HL-60 (cell line): ENCODE results near the gene TLR10.
A peak's percentile ranks its signal among the peaks of the same experiment; 100 is the strongest.

Experiments
- GABPA ChIP-seq: IDR thresholded peaks from 2 replicates; pipeline ENCODE4 v1.6.1; 2012; ENCODE audit warnings: low read depth
- POLR2AphosphoS5 ChIP-seq: IDR thresholded peaks from 2 replicates; pipeline ENCODE4 v1.6.1; 2012; ENCODE audit warnings: low read depth
- SPI1 ChIP-seq: IDR thresholded peaks from 2 replicates; pipeline ENCODE4 v1.6.1; 2012; ENCODE audit warnings: low read depth, mild to moderate bottlenecking, borderline replicate concordance
- TF ChIP-seq, protein P1 (sequence below): IDR thresholded peaks from one replicate; pipeline ENCODE4 v1.5.1; 2011; ENCODE audit warnings: low read length, control low read depth, inconsistent platforms; ENCODE audit not compliant: insufficient read depth
- TF ChIP-seq, protein P2 (sequence below): IDR thresholded peaks from 2 replicates; pipeline ENCODE4 v1.6.1; 2012; ENCODE audit warnings: low read depth; ENCODE audit not compliant: insufficient replicate concordance

DNA sequence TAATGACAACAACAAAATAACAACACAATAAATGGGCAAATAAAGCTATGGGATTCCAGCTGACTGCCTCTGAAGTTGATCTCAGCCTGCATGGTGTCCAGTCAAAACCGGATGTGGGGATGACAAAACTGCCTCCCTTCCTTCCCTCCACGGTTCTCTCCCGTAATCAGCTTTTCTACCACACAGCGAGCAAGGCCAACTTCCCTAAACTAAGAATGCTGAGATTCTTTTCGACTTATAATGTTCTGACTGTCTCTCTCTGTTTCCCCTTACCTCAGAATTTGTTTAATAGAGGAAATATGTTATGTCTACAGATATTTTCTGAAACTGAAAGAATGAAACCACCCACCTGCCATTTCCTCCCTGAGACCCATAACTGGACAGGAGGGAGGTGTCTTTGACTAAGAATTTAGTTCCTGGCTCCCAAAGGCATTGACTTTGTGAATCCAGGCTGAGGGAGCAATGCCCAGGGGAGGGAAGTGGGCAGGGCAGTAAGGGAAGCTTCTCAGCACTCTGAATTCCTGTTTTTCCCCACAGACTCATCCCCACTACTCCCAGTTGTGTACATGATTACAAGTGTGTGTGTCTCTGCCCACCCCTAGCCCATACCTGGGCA lies 22.8 kb upstream of the TLR10 start:
- TF ChIP-seq, protein P1, sequence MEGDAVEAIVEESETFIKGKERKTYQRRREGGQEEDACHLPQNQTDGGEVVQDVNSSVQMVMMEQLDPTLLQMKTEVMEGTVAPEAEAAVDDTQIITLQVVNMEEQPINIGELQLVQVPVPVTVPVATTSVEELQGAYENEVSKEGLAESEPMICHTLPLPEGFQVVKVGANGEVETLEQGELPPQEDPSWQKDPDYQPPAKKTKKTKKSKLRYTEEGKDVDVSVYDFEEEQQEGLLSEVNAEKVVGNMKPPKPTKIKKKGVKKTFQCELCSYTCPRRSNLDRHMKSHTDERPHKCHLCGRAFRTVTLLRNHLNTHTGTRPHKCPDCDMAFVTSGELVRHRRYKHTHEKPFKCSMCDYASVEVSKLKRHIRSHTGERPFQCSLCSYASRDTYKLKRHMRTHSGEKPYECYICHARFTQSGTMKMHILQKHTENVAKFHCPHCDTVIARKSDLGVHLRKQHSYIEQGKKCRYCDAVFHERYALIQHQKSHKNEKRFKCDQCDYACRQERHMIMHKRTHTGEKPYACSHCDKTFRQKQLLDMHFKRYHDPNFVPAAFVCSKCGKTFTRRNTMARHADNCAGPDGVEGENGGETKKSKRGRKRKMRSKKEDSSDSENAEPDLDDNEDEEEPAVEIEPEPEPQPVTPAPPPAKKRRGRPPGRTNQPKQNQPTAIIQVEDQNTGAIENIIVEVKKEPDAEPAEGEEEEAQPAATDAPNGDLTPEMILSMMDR, result no peak
- TF ChIP-seq GABPA (peak; percentile 60), POLR2AphosphoS5 (no peak; the same call in 1 of the 2 replicates), SPI1 (peak; percentile 66; the same call in 1 of the 2 replicates)
- TF ChIP-seq, protein P2, sequence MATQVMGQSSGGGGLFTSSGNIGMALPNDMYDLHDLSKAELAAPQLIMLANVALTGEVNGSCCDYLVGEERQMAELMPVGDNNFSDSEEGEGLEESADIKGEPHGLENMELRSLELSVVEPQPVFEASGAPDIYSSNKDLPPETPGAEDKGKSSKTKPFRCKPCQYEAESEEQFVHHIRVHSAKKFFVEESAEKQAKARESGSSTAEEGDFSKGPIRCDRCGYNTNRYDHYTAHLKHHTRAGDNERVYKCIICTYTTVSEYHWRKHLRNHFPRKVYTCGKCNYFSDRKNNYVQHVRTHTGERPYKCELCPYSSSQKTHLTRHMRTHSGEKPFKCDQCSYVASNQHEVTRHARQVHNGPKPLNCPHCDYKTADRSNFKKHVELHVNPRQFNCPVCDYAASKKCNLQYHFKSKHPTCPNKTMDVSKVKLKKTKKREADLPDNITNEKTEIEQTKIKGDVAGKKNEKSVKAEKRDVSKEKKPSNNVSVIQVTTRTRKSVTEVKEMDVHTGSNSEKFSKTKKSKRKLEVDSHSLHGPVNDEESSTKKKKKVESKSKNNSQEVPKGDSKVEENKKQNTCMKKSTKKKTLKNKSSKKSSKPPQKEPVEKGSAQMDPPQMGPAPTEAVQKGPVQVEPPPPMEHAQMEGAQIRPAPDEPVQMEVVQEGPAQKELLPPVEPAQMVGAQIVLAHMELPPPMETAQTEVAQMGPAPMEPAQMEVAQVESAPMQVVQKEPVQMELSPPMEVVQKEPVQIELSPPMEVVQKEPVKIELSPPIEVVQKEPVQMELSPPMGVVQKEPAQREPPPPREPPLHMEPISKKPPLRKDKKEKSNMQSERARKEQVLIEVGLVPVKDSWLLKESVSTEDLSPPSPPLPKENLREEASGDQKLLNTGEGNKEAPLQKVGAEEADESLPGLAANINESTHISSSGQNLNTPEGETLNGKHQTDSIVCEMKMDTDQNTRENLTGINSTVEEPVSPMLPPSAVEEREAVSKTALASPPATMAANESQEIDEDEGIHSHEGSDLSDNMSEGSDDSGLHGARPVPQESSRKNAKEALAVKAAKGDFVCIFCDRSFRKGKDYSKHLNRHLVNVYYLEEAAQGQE, result no peak
